ENCODE results near the gene APOA5. TPM values are rescaled to one million over a fixed set of nuclear protein-coding genes. Genes with fewer than 3 reads are reported as not detected.
A peak's percentile ranks its signal among the peaks of the same experiment; 100 is the strongest.
"Not testable (repeated sequence)": the region's sequence is repeated elsewhere in the genome, so short reads cannot be mapped to it uniquely, and the experiment has no call there.

APOA5 gene, protein sequence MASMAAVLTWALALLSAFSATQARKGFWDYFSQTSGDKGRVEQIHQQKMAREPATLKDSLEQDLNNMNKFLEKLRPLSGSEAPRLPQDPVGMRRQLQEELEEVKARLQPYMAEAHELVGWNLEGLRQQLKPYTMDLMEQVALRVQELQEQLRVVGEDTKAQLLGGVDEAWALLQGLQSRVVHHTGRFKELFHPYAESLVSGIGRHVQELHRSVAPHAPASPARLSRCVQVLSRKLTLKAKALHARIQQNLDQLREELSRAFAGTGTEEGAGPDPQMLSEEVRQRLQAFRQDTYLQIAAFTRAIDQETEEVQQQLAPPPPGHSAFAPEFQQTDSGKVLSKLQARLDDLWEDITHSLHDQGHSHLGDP
- total RNA-seq: not detected in 2 replicates

- Mint-ChIP-seq H3K27me3 (ENCODE audit: low read depth) (no peaks in the 10 kb centered on the region), H3K9me3 (no peaks in the 10 kb centered on the region), H3K36me3 (ENCODE audit: low read depth) (peaks cover 5% of the 10 kb centered on the region), H3K27ac (no peak within 1 kb of the TSS), H3K4me3 (ENCODE audit: low read depth) (no peak within 1 kb of the TSS), H3K4me1 (ENCODE audit: low read depth) (peaks cover 18% of the 10 kb centered on the region)
- intact Hi-C loops (cut with micrococcal nuclease): loop anchor here (1.0 to 2.0 kb wide), 2 partner anchors 45 to 315 kb away; partner anchors contain the start of gene APOA1
- no peak for DNase-seq (ENCODE audit: low spot score)
These were observed at the start of gene APOA5 for GRCh38 chr11:116791813-116792143. Gene APOA5, minus strand, starts transcription at chr11:116791879. Its CDS starts 19 bp downstream, at chr11:116791860.

DNA sequence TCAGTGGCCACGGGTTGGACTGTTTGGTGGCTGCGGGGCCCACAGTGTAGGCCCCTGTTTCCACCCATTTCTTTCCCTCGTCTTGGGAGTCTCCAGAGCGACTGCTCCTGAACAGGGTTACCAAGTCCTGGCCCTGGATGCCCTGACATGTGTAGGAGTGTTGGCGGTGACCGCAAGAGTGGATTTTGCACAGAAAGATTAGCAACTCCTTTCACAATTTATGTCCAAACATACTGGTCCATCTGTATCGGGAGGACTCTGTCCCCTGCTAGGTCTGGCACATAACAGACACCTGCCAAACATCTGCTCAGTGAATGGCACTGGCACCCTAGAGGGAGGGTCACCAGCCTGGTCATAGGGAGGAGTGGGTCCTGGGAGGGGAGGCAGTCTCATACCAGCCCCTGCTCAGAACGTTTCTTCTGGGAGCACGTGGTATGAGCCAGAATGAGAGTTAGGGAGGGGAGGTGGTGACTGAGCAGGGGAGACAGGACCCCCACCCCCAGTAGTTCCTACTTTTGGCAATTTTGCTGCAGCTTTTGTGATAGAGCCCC is 49.1 kb upstream of the APOA5 start:
- no peaks in the 10 kb centered on the region for H3K27me3 Mint-ChIP-seq (ENCODE audit: low read depth)
- no peak for DNase-seq (ENCODE audit: low spot score)
- H3K4me3 Mint-ChIP-seq (ENCODE audit: low read depth): no peak overlapping the region
- H3K9me3 Mint-ChIP-seq: no peaks in the 10 kb centered on the region
- intact Hi-C loops (cut with micrococcal nuclease): no loop called here
- H3K27ac Mint-ChIP-seq: no peak overlapping the region
- peaks cover 19% of the 10 kb centered on the region for H3K36me3 Mint-ChIP-seq (ENCODE audit: low read depth)
- H3K4me1 Mint-ChIP-seq (ENCODE audit: low read depth): peaks cover 4% of the 10 kb centered on the region

DNA sequence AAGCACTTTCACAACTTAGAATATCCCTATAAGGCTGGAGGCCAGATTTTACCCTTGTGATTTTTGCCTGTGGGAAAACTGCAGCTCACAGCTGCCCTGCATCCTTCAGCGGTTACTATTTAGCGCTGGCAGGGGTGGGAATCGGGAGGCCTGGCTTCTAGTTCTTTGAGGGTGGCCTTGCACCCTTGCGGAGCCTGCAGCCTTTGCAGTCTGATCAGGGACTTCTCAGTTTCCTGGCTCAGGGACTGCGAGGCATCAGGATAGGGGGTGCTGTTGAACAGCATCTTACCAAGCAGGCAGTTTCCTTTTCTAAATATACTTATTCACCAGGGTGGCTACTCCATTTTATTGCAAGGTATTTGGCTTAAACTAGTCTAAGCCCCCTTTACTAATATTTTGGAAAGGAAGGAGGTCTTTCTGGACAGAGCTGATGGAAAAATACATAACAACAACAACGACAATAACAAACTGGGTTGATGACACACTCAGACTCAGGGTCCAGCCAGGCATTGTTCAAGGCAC is 48.6 kb upstream of the APOA5 start:
- H3K9me3 Mint-ChIP-seq: no peaks in the 10 kb centered on the region
- intact Hi-C loops (cut with micrococcal nuclease): no loop called here
- peaks cover 6% of the 10 kb centered on the region for H3K4me1 Mint-ChIP-seq (ENCODE audit: low read depth)
- H3K36me3 Mint-ChIP-seq (ENCODE audit: low read depth): peaks cover 16% of the 10 kb centered on the region
- H3K27me3 Mint-ChIP-seq (ENCODE audit: low read depth): no peaks in the 10 kb centered on the region
- no peak for DNase-seq (ENCODE audit: low spot score)
- no peak overlapping the region for H3K27ac Mint-ChIP-seq
- no peak overlapping the region for H3K4me3 Mint-ChIP-seq (ENCODE audit: low read depth)

GRCh38 chr11:116838321-116839084 is 46.8 kb upstream of the APOA5 start:
- Mint-ChIP-seq H3K27ac (no peak overlapping the region), H3K27me3 (ENCODE audit: low read depth) (no peaks in the 10 kb centered on the region), H3K4me3 (ENCODE audit: low read depth) (no peak overlapping the region), H3K36me3 (ENCODE audit: low read depth) (peaks cover 6% of the 10 kb centered on the region), H3K9me3 (no peaks in the 10 kb centered on the region), H3K4me1 (ENCODE audit: low read depth) (peaks cover 6% of the 10 kb centered on the region)
- no peak for DNase-seq (ENCODE audit: low spot score)
- intact Hi-C loops (cut with micrococcal nuclease): no loop called here

DNA sequence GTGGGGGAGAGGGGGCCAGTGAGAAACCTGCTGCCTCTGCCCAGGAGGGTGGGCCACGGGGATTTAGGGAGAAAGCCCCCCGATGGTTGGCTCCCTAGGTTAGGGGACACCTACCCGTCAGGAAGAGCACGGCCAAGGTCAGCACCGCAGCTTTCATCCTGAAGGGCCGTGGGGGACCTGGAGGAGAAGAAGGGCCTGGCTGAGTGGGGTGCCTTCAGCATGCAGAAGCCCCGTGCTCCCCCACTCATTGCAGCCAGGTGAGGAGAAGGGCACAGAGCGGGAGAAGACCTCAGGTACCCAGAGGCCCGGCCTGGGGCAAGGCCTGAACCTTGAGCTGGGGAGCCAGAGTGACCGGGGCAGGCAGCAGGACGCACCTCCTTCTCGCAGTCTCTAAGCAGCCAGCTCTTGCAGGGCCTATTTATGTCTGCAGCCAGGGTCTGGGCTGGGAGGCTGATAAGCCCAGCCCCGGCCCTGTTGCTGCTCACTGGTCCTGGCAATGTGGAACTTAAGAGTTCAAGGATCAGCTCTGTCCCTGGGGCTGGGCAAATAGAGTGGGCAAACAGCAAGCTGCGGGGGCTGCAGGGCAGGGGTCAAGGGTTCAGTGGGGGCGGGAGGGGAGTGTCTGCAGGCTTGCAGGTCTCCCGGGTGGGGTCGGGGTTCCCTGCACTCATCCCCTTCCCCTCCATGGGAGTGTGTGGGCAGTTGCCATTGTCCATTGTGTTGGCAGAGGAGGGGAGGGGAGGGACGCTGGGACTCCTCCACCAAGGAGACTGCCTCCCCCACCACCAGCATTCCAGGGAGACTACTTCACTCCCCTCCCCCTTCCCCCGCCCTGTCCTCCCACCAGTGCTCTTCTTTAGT is 45.8 kb upstream of the APOA5 start, which contains the start of gene APOA1:
Gene APOA1 (minus strand): TSS at position 392 of the 861 bp plus-strand sequence. CDS start 235 bp downstream, at position 157.
- H3K9me3 Mint-ChIP-seq: no peaks in the 10 kb centered on the region
- H3K27ac Mint-ChIP-seq: no peak within 1 kb of the TSS
- H3K36me3 Mint-ChIP-seq (ENCODE audit: low read depth): no peaks in the 10 kb centered on the region
- intact Hi-C loops (cut with micrococcal nuclease): loop anchor here (2.0 kb wide), 2 partner anchors 15 to 47 kb away; partner anchors contain the start of gene APOA5
- peaks cover 6% of the 10 kb centered on the region for H3K4me1 Mint-ChIP-seq (ENCODE audit: low read depth)
- H3K27me3 Mint-ChIP-seq (ENCODE audit: low read depth): no peaks in the 10 kb centered on the region
- no peak for DNase-seq (ENCODE audit: low spot score)
- H3K4me3 Mint-ChIP-seq (ENCODE audit: low read depth): no peak within 1 kb of the TSS

GRCh38 chr11:116836632-116836991 is 44.9 kb upstream of the APOA5 start:
- intact Hi-C loops (cut with micrococcal nuclease): loop anchor here (2.0 kb wide), 2 partner anchors 16 to 46 kb away; partner anchors contain the start of gene APOA5
- DNase-seq (ENCODE audit: low spot score): no peak
- peaks cover 6% of the 10 kb centered on the region for H3K4me1 Mint-ChIP-seq (ENCODE audit: low read depth)
- H3K27ac Mint-ChIP-seq: no peak overlapping the region
- no peaks in the 10 kb centered on the region for H3K9me3 Mint-ChIP-seq
- H3K4me3 Mint-ChIP-seq (ENCODE audit: low read depth): no peak overlapping the region
- H3K27me3 Mint-ChIP-seq (ENCODE audit: low read depth): no peaks in the 10 kb centered on the region
- no peaks in the 10 kb centered on the region for H3K36me3 Mint-ChIP-seq (ENCODE audit: low read depth)

DNA sequence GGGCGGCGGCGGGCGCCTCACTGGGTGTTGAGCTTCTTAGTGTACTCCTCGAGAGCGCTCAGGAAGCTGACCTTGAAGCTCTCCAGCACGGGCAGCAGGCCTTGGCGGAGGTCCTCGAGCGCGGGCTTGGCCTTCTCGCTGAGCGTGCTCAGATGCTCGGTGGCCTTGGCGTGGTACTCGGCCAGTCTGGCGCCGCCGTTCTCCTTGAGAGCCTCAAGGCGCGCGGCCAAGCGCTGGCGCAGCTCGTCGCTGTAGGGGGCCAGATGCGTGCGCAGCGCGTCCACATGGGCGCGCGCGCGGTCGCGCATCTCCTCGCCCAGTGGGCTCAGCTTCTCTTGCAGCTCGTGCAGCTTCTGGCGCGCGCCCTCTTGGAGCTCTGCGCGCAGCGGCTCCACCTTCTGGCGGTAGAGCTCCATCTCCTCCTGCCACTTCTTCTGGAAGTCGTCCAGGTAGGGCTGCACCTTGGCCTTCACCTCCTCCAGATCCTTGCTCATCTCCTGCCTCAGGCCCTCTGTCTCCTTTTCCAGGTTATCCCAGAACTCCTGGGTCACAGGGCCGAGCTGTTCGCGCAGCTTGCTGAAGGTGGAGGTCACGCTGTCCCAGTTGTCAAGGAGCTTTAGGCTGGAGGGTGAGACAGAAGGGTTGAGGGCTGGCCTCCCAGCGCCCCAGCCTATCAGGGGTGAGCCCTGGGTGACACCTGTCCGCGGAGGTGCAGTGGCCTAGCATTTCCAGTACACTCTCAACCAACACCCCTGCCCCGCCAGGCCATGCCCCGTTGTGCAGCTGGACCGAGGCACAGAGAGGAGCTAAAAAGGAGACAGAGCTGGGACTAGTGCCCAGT is 44.3 kb upstream of the APOA5 start:
- Mint-ChIP-seq H3K27ac (no peak overlapping the region), H3K27me3 (ENCODE audit: low read depth) (no peaks in the 10 kb centered on the region), H3K4me1 (ENCODE audit: low read depth) (peaks cover 6% of the 10 kb centered on the region), H3K36me3 (ENCODE audit: low read depth) (no peaks in the 10 kb centered on the region), H3K9me3 (no peaks in the 10 kb centered on the region), H3K4me3 (ENCODE audit: low read depth) (peak overlapping the region; percentile 49)
- intact Hi-C loops (cut with micrococcal nuclease): loop anchor here (2.0 kb wide), 2 partner anchors 17 to 45 kb away; partner anchors contain the start of gene APOA5
- peak; percentile 76 for DNase-seq (ENCODE audit: low spot score)

GRCh38 chr11:116835042-116835772 is 43.5 kb upstream of the APOA5 start:
- H3K27me3 Mint-ChIP-seq (ENCODE audit: low read depth): no peaks in the 10 kb centered on the region
- H3K9me3 Mint-ChIP-seq: no peaks in the 10 kb centered on the region
- H3K4me3 Mint-ChIP-seq (ENCODE audit: low read depth): peak overlapping the region; percentile 50
- intact Hi-C loops (cut with micrococcal nuclease): no loop called here
- peaks cover 6% of the 10 kb centered on the region for H3K4me1 Mint-ChIP-seq (ENCODE audit: low read depth)
- no peaks in the 10 kb centered on the region for H3K36me3 Mint-ChIP-seq (ENCODE audit: low read depth)
- no peak overlapping the region for H3K27ac Mint-ChIP-seq
- no peak for DNase-seq (ENCODE audit: low spot score)

DNA sequence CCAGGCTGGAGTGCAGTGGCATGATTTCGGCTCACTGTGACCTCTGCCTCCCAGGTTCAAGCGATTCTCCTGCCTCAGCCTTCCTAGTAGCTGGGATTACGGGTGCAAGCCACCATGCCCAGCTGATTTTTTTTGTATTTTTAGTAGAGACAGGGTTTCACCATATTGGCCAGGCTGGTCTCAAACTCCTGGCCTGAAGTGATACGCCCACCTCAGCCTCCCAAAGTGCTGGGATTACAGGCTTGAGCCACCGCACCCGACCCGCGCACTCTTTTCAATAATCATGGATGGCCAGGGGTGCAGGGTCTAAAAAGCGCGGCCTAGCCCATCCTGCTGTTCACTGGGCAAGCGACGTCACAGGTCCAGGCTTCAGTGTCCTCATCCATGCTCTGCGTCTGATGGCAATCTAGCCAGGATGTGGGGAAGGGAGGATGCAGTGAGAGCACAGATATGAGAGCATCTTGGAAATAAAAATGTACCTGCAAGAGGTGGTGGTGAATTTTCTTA is 42.9 kb upstream of the APOA5 start:
- H3K36me3 Mint-ChIP-seq (ENCODE audit: low read depth); H3K27ac Mint-ChIP-seq; H3K9me3 Mint-ChIP-seq; H3K27me3 Mint-ChIP-seq (ENCODE audit: low read depth); H3K4me1 Mint-ChIP-seq (ENCODE audit: low read depth); intact Hi-C loops (cut with micrococcal nuclease); DNase-seq (ENCODE audit: low spot score): not testable (repeated sequence)
- peak overlapping the region; percentile 50 for H3K4me3 Mint-ChIP-seq (ENCODE audit: low read depth)

DNA sequence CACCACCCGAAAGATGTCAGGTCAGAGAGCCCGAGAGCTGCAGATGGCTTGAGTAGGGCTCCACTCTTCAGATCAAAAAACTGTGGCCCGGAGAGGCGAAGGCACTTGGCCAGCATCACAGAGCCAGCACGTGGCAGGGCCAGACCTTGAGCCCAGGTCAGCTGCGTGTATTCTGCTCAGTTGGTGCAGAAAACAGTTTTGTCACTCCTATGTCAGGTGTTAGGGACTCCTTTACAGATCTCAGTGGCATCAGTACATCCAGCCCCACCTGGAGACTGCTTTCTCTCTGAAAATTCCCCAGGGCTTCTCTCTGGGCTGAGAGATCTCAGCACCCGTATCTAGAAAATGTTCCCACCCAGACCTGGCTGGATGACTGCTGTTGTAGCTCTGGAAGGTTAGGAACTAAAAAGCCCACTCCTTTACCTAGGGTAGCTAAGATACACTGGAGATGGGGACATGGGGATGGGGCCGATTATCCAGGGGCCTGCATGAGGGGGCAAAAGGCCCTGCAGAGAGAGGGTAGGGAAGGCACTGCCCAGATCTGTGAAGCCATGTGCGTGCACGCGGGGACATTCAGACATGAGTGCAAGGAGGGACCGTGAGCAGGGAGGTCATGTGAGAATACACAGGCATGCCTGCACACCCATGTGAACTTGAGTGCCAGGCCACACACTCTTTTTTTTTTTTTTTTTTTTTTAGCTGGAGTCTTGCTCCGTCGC is 42.3 kb upstream of the APOA5 start:
- intact Hi-C loops (cut with micrococcal nuclease): no loop called here
- no peaks in the 10 kb centered on the region for H3K36me3 Mint-ChIP-seq (ENCODE audit: low read depth)
- no peak overlapping the region for H3K27ac Mint-ChIP-seq
- no peaks in the 10 kb centered on the region for H3K27me3 Mint-ChIP-seq (ENCODE audit: low read depth)
- peaks cover 6% of the 10 kb centered on the region for H3K4me1 Mint-ChIP-seq (ENCODE audit: low read depth)
- no peaks in the 10 kb centered on the region for H3K9me3 Mint-ChIP-seq
- DNase-seq (ENCODE audit: low spot score): no peak
- no peak overlapping the region for H3K4me3 Mint-ChIP-seq (ENCODE audit: low read depth)
